ENCODE data around the gene ABCB7.
"Not testable (repeated sequence)": the region's sequence is repeated elsewhere in the genome, so short reads cannot be mapped to it uniquely, and the experiment has no call there.

Gene ABCB7

GRCh38 chrX:75155827-75156525, at the start of gene ABCB7:
Gene ABCB7, minus strand, starts transcription at chrX:75156283. Its CDS starts 11 bp downstream, at chrX:75156272.
- DNase-seq (ENCODE audit: low read depth in 2 of 2): peak; percentile 28 to 29

DNA sequence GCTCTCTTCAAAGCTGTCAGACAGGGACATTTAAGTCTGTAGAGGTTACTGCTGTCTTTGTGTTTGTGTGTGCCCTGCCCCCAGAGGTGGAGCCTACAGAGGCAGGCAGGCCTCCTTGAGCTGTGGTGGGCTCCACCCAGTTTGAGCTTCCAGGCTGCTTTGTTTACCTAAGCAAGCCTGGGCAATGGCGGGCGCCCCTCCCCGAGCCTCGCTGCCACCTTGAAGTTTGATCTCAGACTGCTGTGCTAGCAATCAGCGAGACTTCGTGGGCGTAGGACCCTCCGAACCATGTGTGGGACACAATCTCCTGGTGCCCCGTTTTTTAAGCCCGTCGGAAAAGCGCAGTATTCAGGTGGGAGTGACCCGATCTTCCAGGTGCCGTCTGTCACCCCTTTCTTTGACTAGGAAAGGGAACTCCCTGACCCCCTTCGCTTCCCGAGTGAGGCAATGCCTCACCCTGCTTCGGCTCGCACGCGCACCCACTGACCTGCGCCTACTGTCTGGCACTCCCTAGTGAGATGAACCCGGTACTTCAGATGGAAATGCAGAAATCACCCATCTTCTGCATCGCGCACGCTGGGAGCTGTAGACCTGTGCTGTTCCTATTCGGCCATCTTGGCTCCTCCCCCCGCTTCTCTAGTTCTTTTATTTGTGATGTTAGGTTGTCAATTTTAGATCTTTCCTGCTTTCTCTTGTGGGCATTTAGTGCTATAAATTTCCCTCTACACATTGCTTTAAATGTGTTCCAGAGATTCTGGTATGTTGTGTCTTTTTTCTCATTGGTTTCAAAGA, 32.5 kb upstream of the ABCB7 start:
- not testable (repeated sequence) for DNase-seq (ENCODE audit: low read depth in 2 of 2)

DNA sequence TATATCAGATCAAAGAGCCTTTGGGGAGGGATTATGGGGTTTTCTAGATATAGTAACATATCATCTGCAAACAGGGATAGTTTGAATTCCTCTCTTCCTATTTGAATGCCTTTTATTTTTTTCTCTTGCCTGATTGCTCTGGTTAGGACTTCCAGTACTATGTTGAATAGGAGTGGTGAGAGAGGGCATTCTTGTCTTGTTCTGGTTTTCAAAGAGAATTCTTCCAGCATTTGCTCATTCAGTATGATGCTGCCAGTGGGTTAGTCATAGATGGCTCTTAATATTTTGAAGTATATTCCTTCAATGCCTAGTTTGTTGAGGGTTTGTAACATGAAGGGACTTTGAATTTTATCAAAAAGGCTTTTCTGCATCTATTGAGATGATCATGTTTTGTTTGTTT, 25.6 kb upstream of the ABCB7 start:
- no peak for DNase-seq (ENCODE audit: low read depth in 2 of 2)

GRCh38 chrX:75179536-75180293, 23.6 kb upstream of the ABCB7 start:
- not testable (repeated sequence) for DNase-seq (ENCODE audit: low read depth in 2 of 2)

DNA sequence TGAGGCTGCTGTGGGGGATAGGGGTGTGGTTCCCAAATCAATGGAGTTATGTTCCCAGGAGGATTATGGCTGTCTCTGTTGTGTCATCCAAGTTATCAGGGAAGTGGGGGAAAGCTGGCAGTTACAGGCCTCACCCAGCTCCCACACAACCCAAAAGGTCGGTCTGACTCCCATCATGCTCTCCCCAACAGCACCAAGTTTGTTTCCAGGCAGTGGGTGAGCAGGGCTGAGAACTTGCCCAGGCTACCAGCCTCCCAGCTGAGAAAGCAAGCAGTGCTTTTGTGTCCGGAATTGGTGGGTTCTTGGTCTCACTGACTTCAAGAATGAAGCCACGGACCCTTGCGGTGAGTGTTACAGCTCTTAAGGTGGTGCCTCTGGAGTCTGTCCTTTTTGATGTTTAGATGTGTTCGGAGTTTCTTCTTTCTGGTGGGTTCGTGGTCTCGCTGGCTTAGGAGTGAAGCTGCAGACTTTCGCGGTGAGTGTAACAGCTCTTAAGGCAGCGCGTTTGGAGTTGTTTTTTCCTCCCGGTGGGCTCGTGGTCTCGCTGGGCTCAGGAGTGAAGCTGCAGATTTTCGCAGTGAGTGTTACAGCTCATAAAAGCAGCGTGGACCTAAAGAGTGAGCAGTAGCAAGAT, 16.3 kb upstream of the ABCB7 start:
- DNase-seq (ENCODE audit: low read depth in 2 of 2): not testable (repeated sequence)

- no peak for DNase-seq (ENCODE audit: low read depth in 2 of 2)
Measured at GRCh38 chrX:75158054-75158453, 2.0 kb upstream of the ABCB7 start.

GRCh38 chrX:75156531-75156945, 455 bp upstream of the ABCB7 start:
- DNase-seq (ENCODE audit: low read depth in 2 of 2): no peak

- no peak for DNase-seq (ENCODE audit: low read depth in 2 of 2)
Measured at GRCh38 chrX:75155447-75155826, 646 bp downstream of the ABCB7 start.

- no peak for DNase-seq (ENCODE audit: low read depth in 2 of 2)
Measured at GRCh38 chrX:75154871-75155270, 1.2 kb downstream of the ABCB7 start.

- DNase-seq (ENCODE audit: low read depth in 2 of 2): no peak
Measured at GRCh38 chrX:75151827-75152592, 4.1 kb downstream of the ABCB7 start.

- no peak for DNase-seq (ENCODE audit: low read depth in 2 of 2)
Measured at GRCh38 chrX:75149654-75150053, 6.4 kb downstream of the ABCB7 start.

DNA sequence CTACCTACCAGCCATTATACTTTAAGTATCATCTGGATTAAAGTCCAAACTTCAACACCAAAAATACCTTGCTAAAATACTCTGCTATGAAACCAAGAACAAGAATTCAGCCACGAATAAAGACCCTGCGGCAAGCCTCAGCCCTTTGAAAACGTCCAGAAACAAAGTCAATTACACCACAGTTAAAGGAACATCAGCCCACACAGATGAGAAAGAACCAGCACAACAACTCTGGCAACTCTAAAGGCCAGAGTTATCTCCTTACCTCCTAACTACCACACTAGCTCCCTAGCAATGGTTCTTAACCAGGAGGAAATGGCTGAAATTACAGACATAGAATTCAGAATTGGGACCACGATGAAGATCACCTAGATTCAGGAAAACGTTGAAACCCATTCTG, 23.4 kb downstream of the ABCB7 start:
- no peak for DNase-seq (ENCODE audit: low read depth in 2 of 2)

DNA sequence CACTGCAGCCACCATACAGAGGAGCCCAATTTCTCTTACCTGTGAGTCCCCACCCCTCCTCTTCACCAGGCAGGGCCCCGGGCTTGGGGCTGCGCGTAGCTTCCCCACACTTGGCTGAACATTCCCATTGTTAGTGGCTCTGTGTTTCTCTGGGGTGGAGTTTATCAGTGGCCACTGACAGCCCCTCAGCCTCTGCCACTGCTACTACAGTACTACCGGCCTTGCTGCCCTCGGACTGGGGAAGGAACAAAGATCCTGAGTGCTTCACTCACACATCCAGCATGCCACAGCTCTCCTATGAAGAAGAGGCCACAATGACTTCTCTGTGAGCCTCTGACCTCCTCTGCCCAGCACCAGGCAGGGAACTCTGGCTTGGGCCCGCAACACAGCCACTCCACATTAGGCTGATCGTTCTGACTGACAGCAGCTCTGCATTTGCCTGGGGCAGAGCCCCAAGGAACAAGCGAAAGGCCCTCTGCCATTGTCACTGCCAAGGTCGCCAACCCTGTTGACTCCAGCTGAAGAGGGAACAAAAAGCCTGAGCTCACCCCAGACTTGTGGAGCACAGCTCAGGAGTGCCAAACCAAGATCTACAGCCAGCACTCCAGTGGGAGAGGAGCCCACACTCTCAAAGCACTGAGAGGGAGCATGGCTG, 24.0 kb downstream of the ABCB7 start:
- DNase-seq (ENCODE audit: low read depth in 2 of 2): no peak

DNA sequence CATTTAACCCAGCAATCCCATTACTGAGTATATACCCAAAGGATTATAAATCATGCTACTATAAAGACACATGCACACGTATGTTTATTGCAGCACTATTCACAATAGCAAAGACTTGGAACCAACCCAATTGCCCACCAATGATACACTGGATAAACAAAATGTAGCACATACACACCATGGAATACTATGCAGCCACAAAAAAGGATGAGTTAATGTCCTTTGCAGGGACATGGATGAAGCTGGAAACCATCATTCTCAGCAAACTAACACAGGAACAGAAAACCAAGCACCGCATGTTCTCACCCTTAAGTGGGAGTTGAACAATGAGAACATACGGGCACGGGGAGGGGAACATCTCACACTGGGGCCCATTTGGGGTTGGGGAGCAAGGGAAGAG, 27.0 kb downstream of the ABCB7 start:
- not testable (repeated sequence) for DNase-seq (ENCODE audit: low read depth in 2 of 2)

DNA sequence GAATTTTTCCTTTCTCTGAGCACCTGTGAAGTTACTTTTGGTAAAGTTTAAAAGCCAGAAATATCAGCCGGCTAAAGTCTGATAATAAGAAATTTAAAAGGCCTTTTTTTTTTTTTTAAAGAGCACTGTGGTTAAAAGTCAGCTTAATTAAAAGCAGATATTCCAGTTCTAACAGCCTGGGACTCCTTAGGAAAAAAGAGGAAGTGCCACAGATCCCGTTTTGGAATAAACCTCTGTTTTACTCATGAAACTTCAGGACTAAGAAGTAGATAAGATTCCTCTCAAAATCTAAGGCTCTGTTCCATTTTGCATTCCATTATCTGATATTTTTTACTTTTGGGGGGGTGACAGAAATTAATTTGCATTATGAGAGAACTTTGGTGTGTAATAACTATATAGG, 37.8 kb downstream of the ABCB7 start:
- no peak for DNase-seq (ENCODE audit: low read depth in 2 of 2)

- no peak for DNase-seq (ENCODE audit: low read depth in 2 of 2)
Measured at GRCh38 chrX:75115707-75116413, 40.2 kb downstream of the ABCB7 start.

DNA sequence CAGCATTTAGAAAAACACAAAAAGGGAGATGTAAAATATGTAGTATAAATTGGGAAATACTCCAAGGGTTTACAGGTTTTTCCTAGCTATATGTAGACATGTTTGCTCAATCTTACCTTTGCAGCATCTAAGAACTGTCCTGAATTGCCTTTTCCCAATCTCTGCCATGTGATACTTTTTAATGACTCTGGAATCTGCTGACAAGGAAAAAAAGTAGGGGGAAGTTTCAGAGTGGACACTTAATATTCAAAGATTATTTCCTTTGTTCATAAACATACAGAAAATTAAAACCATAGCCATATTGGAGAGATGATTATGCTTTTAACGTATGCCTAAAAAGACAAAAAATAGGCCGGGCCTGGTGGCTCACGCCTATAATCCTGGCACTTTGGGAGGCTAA, 41.4 kb downstream of the ABCB7 start:
- DNase-seq (ENCODE audit: low read depth in 2 of 2): no peak

DNA sequence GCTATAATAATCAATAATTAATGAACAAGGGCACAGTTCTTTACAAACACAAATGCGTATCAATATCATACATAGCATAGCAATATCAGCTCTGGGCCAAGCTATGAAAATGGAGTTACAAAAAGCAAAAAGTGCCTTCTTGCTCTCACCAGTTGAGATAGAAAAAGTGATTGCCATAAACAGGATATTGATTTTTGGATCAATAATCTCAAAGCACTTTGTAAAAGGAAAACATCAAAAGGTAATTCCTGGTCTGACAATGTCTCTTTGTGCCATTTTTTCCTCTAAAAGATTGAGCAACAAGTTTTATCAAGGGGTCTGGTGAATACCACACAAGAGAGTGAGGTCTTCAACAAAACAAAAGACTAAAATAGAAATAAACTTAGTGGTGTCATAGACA, 42.4 kb downstream of the ABCB7 start:
- no peak for DNase-seq (ENCODE audit: low read depth in 2 of 2)

DNA sequence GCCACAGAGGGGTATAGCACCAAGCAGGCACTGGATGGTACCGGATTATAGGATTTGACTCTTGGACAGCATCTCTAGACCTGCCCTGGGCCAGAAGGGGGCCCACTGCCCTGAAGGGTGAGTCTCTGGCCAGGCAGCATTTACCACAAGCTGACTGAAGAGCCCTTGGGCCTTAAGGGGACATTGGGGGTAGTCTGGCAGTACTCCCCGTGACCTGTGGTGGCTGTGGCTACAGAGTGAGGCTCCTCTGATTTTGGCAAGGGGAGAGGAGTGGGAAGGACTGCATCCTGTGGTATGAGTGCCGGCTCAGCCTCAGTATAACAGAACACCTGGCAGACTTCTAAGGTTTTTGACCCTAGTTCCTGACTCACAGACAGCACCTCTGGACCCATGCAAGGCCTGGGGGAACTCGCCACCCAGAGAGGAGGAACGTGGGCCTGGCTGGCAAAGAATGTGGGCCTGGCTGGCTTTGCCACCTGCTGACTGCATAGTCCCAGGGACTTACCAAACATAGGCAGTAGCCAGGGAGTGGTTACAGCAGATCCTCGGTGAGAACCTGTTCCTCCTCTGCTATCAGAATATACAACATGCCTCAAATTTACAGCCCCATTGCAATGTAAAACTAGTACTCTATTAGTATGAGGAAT, 48.1 kb downstream of the ABCB7 start:
- DNase-seq (ENCODE audit: low read depth in 2 of 2): no peak

DNA sequence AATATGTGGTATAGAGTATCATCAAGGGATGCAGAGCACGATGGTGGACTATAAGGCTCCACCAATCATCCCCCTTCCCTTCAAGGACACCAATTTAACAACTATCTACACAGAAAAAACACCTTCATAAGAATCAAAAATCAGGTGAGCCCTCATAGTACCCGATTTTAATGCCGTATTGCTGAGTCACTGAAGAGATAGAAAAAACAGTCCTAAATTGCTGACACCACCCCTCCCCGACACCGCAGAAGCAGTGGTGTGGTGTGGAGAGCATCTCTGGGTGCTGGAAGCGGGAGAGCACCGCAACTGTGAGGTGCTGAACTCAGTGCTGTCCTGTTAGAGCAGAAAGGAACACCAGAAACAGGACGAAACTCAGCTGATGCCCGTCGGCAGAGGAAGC, 49.3 kb downstream of the ABCB7 start:
- no peak for DNase-seq (ENCODE audit: low read depth in 2 of 2)

Data from stimulated activated CD4-positive, alpha-beta T cell treated with anti-CD3 and anti-CD28 coated beads, Interleukin-1b, Interleukin-23, amount 100 ng/mL, for 4 hours (primary cell).